GM21515 (cell line): ENCODE results near the gene IQSEC1.

ENCODE experiments used
- ATAC-seq: cut with Tn5 transposase; IDR thresholded peaks from one replicate; pipeline ENCODE4 v1.9.1; 2021; ENCODE audit not compliant: unreplicated experiment

Gene IQSEC1

GRCh38 chr3:12900885-12901411, 172.3 kb downstream of the IQSEC1 start:
- no peak for ATAC-seq

DNA sequence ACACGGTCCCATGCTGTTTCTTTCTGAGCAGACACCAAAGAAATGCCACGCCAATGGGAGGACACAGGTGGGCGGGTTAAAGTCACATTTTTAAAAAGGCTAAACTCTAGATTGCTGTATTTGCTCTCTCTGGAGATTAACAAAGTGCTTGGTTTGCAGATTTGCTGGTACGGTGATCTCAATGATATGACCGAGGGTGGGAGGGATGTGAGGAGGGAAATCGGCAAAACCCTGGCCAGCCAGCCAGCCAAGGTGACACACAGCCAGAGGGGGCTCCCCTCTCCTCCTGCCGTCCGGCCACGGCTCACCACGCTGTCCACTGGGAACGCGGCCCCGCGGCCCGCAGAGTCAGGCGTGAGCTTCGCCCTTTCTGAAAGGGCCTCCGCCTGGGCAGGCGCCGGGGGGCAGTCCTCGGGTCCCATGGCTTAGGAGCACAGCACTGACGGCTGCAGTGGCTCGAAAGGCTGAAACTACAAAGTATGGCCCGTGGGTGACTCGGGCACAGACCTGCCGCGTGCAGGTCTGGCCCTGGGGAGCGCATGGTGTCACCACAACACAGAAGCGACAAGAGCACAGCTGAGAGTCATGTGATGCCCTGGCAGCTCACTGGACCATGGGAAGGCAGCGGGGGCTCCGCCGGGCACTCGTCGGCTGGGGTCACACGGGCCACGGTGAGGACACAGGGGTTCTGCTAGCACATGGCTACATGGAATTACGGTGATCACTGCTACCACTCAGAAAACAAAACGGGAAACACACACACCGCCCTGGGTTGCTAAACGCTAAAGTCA, 174.1 kb downstream of the IQSEC1 start:
- no peak for ATAC-seq

DNA sequence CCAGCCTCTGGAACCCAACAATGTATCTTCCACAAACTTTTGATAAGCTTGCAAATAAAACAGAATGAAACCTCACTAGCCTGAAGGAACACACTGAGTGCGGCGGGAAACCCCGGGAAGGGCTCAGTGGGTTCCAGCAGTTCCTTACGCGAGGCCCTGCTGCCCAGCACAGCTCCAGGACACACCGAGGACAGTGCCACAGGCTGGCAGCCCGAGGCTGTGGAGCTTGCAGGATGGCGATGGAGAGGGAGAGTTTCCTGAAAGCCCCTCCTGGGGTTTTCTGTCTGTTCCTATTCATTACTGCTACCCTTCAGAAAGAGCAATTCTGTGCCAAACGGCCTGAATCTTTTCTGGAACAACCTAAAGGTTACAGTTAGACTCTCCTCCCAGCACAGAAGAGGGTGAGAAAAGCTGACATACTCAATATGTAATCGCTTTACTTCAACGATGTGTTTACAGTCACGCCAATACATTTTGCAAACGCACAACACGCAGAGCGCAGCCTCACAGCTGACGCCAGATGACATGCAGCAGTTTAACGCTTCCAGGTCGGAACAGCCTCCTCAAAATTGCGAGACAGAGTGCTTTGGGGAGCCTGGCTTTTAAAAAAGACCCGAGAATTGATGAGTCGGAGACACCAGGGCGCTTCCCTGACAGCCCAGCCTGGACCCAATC, 174.8 kb downstream of the IQSEC1 start:
- no peak for ATAC-seq

- no peak for ATAC-seq
These were observed 175.6 kb downstream of the IQSEC1 start for GRCh38 chr3:12897381-12898289.

- no peak for ATAC-seq
These were observed 176.9 kb downstream of the IQSEC1 start for GRCh38 chr3:12896063-12896985.

DNA sequence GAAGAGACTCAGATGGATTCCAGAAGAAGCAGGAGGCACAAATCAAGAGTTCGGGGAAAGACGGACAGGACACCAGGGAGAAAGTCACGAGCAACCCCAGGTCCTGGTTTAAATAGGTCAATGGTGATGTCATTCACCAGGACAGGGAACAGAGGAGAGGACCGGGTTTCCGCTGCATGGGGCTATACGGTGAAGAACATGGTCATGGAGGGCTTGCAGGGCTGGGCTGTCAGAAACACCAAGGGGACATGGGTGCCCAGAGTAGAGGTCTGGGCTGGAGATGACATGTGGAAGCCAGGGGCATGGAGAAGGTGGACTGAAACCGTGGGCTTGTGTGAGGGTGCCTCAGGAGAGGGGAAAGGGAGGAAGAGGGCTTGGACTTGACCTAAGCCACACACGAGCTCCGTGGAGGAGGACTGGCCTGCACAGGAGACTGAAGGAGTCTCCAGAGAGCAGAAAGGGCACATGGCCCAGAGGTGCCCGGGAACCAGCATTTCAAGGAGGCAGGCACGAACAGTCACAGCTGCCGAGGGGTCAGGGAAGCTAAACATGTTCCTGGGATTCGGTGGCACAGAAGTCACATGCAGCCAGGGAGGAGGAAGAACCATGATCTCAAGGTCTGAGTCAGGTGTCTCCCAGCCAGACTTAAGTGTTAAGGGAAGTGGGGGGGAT, 177.7 kb downstream of the IQSEC1 start:
- ATAC-seq, result no peak

- no peak for ATAC-seq
These were observed 178.6 kb downstream of the IQSEC1 start for GRCh38 chr3:12894629-12895028.

GRCh38 chr3:12893852-12894251, 179.4 kb downstream of the IQSEC1 start:
- no peak for ATAC-seq

DNA sequence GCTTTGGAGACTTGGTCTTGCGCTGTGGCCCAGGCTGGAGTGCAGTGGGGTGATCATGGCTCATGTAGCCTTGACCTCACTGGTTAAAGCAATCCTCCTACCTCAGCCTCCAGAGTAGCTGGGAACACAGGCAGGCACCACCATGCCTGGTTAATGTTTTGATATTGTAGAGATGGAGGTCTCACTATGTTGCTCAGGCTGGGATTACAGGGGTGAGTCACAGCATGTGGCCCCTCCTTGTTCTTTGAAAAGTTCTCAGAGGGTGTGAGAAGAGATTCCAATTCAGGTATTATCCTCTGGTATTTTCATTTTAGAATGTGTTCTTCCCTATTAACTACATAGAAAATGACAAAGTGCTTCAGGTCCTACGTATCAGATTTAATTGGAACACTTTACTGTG, 180.0 kb downstream of the IQSEC1 start:
- ATAC-seq, result no peak

DNA sequence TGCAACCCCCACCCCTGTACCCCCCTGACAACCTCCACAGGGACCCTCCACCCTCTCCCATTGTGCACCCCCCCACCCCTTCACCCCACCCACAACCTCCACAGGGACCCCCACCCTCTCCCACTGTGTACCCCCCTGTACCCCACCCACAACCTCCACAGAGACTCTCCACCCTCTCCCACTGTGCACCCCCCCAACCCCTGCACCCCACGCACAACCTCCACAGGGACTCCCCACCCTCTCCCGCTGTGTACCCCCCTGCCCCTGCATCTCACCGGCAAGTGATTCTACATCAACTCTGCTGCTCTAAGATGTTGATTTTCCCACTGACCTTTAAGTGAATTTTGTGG, 180.4 kb downstream of the IQSEC1 start:
- no peak for ATAC-seq

GRCh38 chr3:12891985-12892839, 181.0 kb downstream of the IQSEC1 start:
- ATAC-seq, result no peak

DNA sequence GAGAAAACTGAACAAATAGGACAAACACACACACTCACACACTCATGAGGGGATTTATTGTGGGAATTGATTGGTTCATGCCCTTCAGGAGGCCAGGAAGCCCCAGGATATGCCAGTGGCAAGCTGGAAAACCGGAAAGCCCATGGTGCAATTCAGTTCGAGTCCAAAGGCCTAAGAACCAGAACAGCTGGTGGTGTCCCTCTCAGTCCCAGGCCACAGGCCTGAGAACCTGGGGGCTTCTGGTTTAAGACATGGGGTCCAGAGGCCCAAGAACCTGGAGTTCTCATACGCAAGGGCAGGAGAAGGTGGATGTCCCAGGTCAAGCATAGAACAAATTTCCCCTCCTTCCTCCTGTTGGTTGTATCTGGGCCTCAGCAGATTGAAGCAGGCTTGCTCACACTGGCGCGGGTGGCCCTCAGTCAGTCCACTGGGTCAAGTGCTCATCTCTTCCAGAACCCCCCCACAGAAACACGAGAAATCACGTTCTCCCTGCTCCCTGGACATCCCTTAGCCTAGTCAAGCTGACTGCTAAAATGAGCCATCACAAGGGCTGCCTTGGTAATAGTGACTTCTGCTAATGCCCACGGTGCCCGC, 181.7 kb downstream of the IQSEC1 start:
- ATAC-seq, result no peak

- ATAC-seq, result no peak
These were observed 182.4 kb downstream of the IQSEC1 start for GRCh38 chr3:12890610-12891390.

GRCh38 chr3:12886736-12887135, 186.5 kb downstream of the IQSEC1 start:
- ATAC-seq, result no peak

- ATAC-seq, result peak; percentile 55
These were observed 187.0 kb downstream of the IQSEC1 start for GRCh38 chr3:12886106-12886679.

GRCh38 chr3:12885583-12885930, 187.7 kb downstream of the IQSEC1 start:
- no peak for ATAC-seq

GRCh38 chr3:12884790-12885582, 188.2 kb downstream of the IQSEC1 start:
- ATAC-seq, result no peak
